ENCODE data around the gene PDE9A. TPM values are rescaled to one million over a fixed set of nuclear protein-coding genes. Genes with fewer than 3 reads are reported as not detected.

PDE9A gene
- total and polyA plus RNA-seq, 8 donors: 1.2 to 14.4 (median 5.0) TPM

DNA sequence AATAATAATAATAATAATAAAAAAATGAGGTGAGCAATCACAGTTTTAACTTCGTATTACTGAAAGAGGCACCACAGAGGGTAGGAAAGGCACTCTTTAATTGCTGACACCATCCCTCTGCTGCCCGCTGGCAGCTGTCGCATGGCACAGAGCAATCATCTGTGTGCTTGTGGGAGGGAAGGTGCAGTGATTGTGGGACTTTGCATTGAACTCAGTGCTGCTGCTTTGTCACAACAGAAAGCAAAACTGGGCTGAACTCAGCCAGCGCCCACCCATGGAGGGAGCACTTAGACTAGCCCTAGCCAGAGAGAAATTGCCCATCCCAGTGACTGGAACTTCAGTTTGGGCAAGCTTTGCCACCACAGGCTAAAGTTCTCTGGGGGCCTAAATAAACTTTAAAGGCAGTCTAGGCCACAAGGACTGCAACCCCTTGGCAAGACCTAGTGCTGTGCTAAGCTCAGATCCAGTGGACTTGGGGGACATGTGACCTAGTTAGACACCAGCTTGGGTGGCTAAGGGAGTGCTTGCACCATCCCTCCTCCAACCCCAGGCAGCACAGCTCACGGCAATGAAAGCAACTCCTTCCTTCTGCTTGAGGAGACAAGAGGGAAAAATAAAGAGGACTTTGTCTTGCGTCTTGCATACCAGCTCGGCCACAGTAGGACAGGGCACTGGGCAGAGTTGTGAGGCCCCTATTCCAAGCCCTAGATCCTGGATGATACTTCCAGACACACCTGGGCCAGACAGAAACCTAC lies 166.6 kb downstream of the PDE9A start:
- ATAC-seq (no peak), FAIRE-seq (no peak), DNase-seq (no peak)
- Histone ChIP-seq H3K4me1 (no peaks in the 10 kb centered on the region), H3K4me3 (no peak overlapping the region), H3K27ac (no peak overlapping the region), H3K9me3 (no peaks in the 10 kb centered on the region), H3K36me3 (no peaks in the 10 kb centered on the region), H3K27me3 (no peaks in the 10 kb centered on the region)
- intact Hi-C loops (cut with DNase I): loop anchor here in 1 of 3 donors (10.0 kb wide), 1 partner anchor 225 kb away; no protein-coding TSS in a partner anchor
- WGBS, 2 donors: 89 to 91% methylated on average over 7 of the region's 7 CpGs
- TF ChIP-seq, protein P1, sequence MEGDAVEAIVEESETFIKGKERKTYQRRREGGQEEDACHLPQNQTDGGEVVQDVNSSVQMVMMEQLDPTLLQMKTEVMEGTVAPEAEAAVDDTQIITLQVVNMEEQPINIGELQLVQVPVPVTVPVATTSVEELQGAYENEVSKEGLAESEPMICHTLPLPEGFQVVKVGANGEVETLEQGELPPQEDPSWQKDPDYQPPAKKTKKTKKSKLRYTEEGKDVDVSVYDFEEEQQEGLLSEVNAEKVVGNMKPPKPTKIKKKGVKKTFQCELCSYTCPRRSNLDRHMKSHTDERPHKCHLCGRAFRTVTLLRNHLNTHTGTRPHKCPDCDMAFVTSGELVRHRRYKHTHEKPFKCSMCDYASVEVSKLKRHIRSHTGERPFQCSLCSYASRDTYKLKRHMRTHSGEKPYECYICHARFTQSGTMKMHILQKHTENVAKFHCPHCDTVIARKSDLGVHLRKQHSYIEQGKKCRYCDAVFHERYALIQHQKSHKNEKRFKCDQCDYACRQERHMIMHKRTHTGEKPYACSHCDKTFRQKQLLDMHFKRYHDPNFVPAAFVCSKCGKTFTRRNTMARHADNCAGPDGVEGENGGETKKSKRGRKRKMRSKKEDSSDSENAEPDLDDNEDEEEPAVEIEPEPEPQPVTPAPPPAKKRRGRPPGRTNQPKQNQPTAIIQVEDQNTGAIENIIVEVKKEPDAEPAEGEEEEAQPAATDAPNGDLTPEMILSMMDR (IDR thresholded peaks at IDR 0.05): no peak

DNA sequence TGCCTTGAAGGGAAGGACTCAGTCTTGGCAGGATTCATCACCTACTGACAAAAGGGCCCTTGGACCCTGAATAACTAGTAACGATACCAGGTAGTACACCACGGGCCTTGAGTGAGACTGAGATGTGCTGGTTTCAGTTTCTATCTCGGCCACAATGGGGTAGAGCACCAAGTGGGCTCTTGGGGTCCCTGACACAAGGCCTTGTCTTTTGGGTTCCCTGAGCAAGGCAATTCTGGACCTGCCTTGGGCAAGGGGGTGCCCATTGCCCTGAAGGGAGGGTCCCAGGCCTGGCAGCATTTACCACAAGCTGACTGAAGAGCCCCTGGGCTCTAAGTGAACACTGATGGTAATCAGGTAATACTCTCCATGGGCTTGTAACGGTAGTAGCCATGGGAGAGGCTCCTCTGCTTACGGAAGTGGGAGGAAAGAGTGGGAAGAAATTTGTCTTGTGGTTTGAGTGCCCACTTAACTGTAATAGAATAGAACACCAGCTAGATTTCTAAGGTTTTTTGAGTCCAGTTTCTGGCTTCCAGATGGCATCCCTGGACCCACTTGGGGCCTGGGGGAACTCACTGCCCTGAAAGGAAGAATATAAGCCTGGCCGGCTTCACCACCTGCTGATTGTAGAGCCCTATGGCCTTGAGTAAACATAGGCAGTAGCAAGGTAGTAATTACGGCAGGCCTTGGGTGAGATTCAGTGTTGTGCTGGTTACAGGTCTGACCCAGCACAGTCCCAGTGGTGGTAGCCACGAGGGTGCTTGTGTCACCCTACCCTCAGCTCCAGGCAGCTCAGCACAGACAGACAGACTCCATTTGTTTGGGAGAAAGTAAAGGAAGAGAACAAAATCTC lies 167.4 kb downstream of the PDE9A start:
- no peaks in the 10 kb centered on the region for H3K9me3 ChIP-seq
- TF ChIP-seq, protein P1 (IDR thresholded peaks at IDR 0.05): no peak
- no peaks in the 10 kb centered on the region for H3K27me3 ChIP-seq
- 72 to 74% methylated on average over 8 of the region's 8 CpGs for WGBS, 2 donors
- no peak for DNase-seq
- no peak overlapping the region for H3K4me3 ChIP-seq
- intact Hi-C loops (cut with DNase I): loop anchor here in 1 of 3 donors (10.0 kb wide), 1 partner anchor 226 kb away; no protein-coding TSS in a partner anchor
- ATAC-seq: peak in 2 of 4 donors; percentile 47 to 64
- no peaks in the 10 kb centered on the region for H3K36me3 ChIP-seq
- no peaks in the 10 kb centered on the region for H3K4me1 ChIP-seq
- no peak overlapping the region for H3K27ac ChIP-seq
- no peak for FAIRE-seq

Other genes starting within 250 kb of the PDE9A start
- under 1 TPM in 5 of 6 donors, not detected in 1; 0.26 to 0.40 (median 0.32) TPM for gene UBASH3A, start 249.7 kb upstream of the PDE9A start, total RNA-seq
- gene UBASH3A, start 249.7 kb upstream of the PDE9A start, polyA plus RNA-seq: under 1 TPM; 0.15 to 0.33 TPM
- 1 to 10 TPM in 5 of 6 donors, under 1 TPM in 1; 0.94 to 2.4 (median 1.8) TPM for gene RSPH1, start 157.4 kb upstream of the PDE9A start, total RNA-seq
- 1 to 10 TPM; 2.3 to 5.0 TPM for gene RSPH1, start 157.4 kb upstream of the PDE9A start, polyA plus RNA-seq
- 10 to 100 TPM in 2 of 6 donors, 1 to 10 TPM in 4; 4.7 to 14.3 (median 6.9) TPM for gene SLC37A1, start 139.8 kb upstream of the PDE9A start, total RNA-seq
- gene SLC37A1, start 139.8 kb upstream of the PDE9A start, polyA plus RNA-seq: 10 to 100 TPM in 1 of 2 donors, 1 to 10 TPM in 1; 8.4 to 14.1 TPM
- gene WDR4, start 225.9 kb downstream of the PDE9A start, total RNA-seq: 10 to 100 TPM in 2 of 6 donors, 1 to 10 TPM in 4; 5.2 to 13.0 (median 8.8) TPM
- 10 to 100 TPM in 1 of 2 donors, 1 to 10 TPM in 1; 7.4 to 17.8 TPM for gene WDR4, start 225.9 kb downstream of the PDE9A start, polyA plus RNA-seq
- 10 to 100 TPM; 16.6 to 30.1 (median 21.9) TPM for gene NDUFV3, start 239.7 kb downstream of the PDE9A start, total RNA-seq
- gene NDUFV3, start 239.7 kb downstream of the PDE9A start, polyA plus RNA-seq: 10 to 100 TPM; 18.6 to 23.0 TPM

Data from pancreas (tissue), 10 donors.